Uterus (tissue), 4 donors: Measurements from ENCODE around the gene E2F6. TPM values are rescaled to one million over a fixed set of nuclear protein-coding genes. Genes with fewer than 3 reads are reported as not detected.

ENCODE experiments used
- DNase-seq, 2 donors: peaks; one replicate each; pipeline ENCODE4 v3.0.0-alpha.2; 2019 to 2020
- H3K27ac ChIP-seq, 2 donors: fragments of 200-600 bp; sonication (generic); 1 replicate in 1 of 2; 2 replicates in 1 of 2; pipeline ENCODE4 v1.5.1; 2016 to 2018
- H3K27me3 ChIP-seq, 2 donors: fragments of 200-600 bp; sonication (generic); one replicate each; pipeline ENCODE4 v1.5.1; 2018 to 2019; ENCODE audit warnings: control low read depth in 1 of 2
- H3K36me3 ChIP-seq, 2 donors: fragments of 200-600 bp; sonication (generic); one replicate each; pipeline ENCODE4 v1.5.1; 2019; ENCODE audit warnings: control low read depth in 1 of 2
- H3K4me1 ChIP-seq, 2 donors: fragments of 200-600 bp; sonication (generic); one replicate each; pipeline ENCODE4 v1.5.1; 2018 to 2019; ENCODE audit warnings: control low read depth in 1 of 2
- H3K4me3 ChIP-seq, 2 donors: fragments of 200-600 bp; sonication (generic); 1 replicate in 1 of 2; 2 replicates in 1 of 2; pipeline ENCODE4 v1.5.1; 2018 to 2019; ENCODE audit warnings: mild to moderate bottlenecking in 1 of 2
- H3K9me3 ChIP-seq, 2 donors: fragments of 200-600 bp; sonication (generic); one replicate each; pipeline ENCODE4 v1.5.1; 2019; ENCODE audit warnings: control low read depth in 1 of 2
- POLR2A ChIP-seq, 2 donors: fragments of 450-650 bp; IDR thresholded peaks; one replicate each; pipeline ENCODE4 v1.6.1; 2016; ENCODE audit warnings: antibody characterized with exemption in 2 of 2, mild to moderate bottlenecking in 1 of 2, moderate library complexity in 1 of 2
- intact Hi-C: fragments of 100-400 bp; cut with DNase I; formaldehyde crosslinking; loops from one replicate; pipeline ENCODE4 v1.15.1; 2023; ENCODE audit warnings: low total_unique reads
- total RNA-seq, 4 donors: library from RNA; depleted of rRNA in 3 of 4; stranded (reverse); fragments of >200 nt in 3 of 4; gene quantifications; one replicate each; pipeline versions ENCODE4 v1.1.0 to v1.2.4, GENCODE V29; 2014 to 2023
- TF ChIP-seq, protein P1 (sequence below), 4 experiments: fragments of 200-600 bp in 2 of 4; fragments of 450-650 bp in 2 of 4; sonication (generic) in 2 of 4; IDR thresholded peaks; one replicate each; pipeline ENCODE4 v1.5.1; 2016 to 2019; ENCODE audit warnings: antibody characterized with exemption in 4 of 4, mild to moderate bottlenecking in 2 of 4, moderate library complexity in 1 of 4
- donor health status: DM: yes; HTN: yes; CAD: no.

Gene E2F6
- total RNA-seq, 4 donors from 2014 or later = 10.2 to 25.0 (median 20.7) TPM

DNA sequence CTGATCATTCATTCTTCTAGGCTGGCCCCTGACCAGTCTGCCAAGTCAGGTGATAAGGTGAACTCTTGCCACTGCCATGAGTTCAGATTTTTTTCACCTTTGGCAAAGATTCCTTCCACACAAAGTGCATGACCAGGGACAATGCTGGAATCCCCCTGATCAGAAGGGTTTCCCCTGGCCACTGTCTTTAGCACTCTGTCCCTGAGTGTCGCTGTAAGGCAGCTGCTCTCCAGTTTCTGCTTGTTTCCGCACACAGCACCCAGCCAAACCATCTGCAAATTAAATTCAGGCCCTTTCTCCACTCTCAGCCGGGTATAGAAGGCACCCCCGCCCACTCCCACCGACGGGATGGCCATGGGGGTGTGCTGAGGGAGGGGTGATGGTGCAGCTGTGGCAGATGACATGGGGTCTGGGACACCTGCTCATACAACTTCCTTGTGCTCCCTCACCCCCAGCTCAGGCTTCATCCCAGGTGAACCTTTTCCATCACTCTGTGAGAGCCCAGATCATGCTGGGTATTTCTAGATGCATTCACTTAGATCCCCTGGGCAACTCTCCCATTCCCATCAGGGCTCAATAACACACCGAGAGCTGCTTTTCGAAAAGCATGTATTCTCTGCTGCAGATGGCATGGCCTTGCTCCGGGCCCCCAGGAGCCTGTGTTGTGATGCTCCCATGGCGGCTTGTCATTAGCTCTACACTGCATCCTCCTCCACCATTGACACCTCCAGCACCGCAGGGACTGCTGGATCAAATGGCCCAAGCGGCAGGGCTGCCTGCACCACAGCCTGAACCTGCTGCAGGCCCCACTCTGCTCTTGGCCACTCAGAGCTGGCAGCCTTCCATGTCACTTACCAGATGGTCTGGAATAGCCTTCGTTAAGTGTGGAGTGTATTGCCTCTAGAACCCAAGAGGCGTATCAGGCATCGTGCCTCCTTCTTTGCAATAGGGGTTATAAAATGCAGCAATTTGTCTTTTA lies 69.2 kb downstream of the E2F6 start:
- no peak for TF ChIP-seq POLR2A (IDR thresholded peaks at IDR 0.05)
- TF ChIP-seq, protein P1, sequence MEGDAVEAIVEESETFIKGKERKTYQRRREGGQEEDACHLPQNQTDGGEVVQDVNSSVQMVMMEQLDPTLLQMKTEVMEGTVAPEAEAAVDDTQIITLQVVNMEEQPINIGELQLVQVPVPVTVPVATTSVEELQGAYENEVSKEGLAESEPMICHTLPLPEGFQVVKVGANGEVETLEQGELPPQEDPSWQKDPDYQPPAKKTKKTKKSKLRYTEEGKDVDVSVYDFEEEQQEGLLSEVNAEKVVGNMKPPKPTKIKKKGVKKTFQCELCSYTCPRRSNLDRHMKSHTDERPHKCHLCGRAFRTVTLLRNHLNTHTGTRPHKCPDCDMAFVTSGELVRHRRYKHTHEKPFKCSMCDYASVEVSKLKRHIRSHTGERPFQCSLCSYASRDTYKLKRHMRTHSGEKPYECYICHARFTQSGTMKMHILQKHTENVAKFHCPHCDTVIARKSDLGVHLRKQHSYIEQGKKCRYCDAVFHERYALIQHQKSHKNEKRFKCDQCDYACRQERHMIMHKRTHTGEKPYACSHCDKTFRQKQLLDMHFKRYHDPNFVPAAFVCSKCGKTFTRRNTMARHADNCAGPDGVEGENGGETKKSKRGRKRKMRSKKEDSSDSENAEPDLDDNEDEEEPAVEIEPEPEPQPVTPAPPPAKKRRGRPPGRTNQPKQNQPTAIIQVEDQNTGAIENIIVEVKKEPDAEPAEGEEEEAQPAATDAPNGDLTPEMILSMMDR (IDR thresholded peaks at IDR 0.05) = no peak
- Histone ChIP-seq H3K27me3 (no peaks in the 10 kb centered on the region), H3K9me3 (no peaks in the 10 kb centered on the region), H3K4me3 (no peak overlapping the region), H3K27ac (no peak overlapping the region), H3K4me1 (no peaks in the 10 kb centered on the region), H3K36me3 (no peaks in the 10 kb centered on the region)
- DNase-seq = no peak
- intact Hi-C loops = no loop called here

DNA sequence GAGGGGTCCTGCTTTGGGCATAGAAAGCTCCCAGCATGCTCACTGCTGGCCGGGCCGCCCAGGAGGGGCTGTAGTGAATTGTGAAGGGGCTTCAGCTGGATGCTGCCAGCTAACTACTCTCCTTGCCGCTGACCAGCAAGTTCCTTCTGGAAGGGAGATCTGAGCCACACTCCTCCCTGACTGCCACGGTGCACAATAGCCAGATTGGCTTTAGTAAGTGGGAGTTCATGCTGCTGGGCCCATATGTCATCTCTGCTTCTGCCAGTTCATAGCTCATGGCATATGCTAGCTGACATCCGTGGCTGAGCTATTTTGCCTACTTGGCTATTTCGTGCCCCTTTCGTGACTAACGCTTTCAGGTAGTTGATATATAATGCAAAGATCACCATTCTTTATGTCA lies 69.9 kb downstream of the E2F6 start:
- no peak for DNase-seq
- Histone ChIP-seq H3K4me1 (no peaks in the 10 kb centered on the region), H3K4me3 (no peak overlapping the region), H3K9me3 (no peaks in the 10 kb centered on the region), H3K27me3 (no peaks in the 10 kb centered on the region), H3K27ac (no peak overlapping the region), H3K36me3 (no peaks in the 10 kb centered on the region)
- no peak for TF ChIP-seq POLR2A (IDR thresholded peaks at IDR 0.05)
- intact Hi-C loops = no loop called here

DNA sequence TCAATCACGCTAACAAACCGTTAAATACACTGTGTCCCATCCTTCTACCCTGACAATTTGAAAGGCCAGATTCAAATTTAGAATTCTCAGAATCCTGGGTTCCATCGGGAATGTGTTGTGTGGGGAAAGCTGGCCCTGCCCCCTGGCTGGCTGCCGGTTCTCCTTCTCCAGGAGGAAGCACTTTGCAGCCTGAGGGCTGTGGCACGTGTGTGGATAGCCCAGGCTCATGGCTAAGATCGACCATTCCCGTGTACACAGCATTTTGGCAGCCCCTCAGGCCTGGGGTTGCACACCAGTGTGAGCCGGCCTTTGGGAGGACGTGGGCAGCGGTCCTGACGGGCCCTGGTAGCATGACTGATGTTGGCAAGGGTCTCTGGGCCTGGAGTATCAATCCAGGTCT lies 70.6 kb downstream of the E2F6 start:
- H3K27ac ChIP-seq = no peak overlapping the region
- H3K4me1 ChIP-seq = no peaks in the 10 kb centered on the region
- H3K27me3 ChIP-seq = no peaks in the 10 kb centered on the region
- H3K9me3 ChIP-seq = no peaks in the 10 kb centered on the region
- no peak for DNase-seq
- TF ChIP-seq, protein P1 (IDR thresholded peaks at IDR 0.05) = no peak
- no peak for TF ChIP-seq POLR2A (IDR thresholded peaks at IDR 0.05)
- H3K4me3 ChIP-seq = no peak overlapping the region
- intact Hi-C loops = no loop called here
- no peaks in the 10 kb centered on the region for H3K36me3 ChIP-seq

Other genes with a start within 250 kb of the E2F6 start
- gene ROCK2, start 121.5 kb downstream of the E2F6 start, total RNA-seq = 100 to 1,000 TPM in 3 of 4 donors, 10 to 100 TPM in 1; 78.5 to 143 (median 122) TPM
- 100 to 1,000 TPM in 2 of 4 donors, 10 to 100 TPM in 2; 20.3 to 166 (median 78.8) TPM for gene GREB1, start 67.9 kb upstream of the E2F6 start, total RNA-seq
- gene NTSR2, start 204.0 kb upstream of the E2F6 start, total RNA-seq = not detected